Calu3 (cell line): ENCODE measurements around the gene EMC1. TPM values are rescaled to one million over a fixed set of nuclear protein-coding genes. Genes with fewer than 3 reads are reported as not detected.

Experiments
- BruUV-seq: library from RNA; stranded (reverse); fragments of 400-500 nt; replicated peaks from 2 replicates; lab custom pipeline; 2021; lab: Mats Ljungman, UMichigan
- CTCF ChIA-PET: fragments of 300-600 bp; sonication (Branson Sonifier 250); formaldehyde crosslinking; loops from one replicate; lab custom pipeline; 2022; ENCODE audit warnings: antibody characterized with exemption; lab: Charles Lee
- DNase-seq: peaks from one replicate; pipeline ENCODE4 v3.0.0; 2022
- H3K27ac Mint-ChIP-seq: one replicate; pipeline ENCODE4 v1.8.0; 2022; ENCODE audit warnings: mixed read lengths; ENCODE audit not compliant: unreplicated experiment
- H3K27me3 Mint-ChIP-seq: one replicate; pipeline ENCODE4 v1.8.0; 2022; ENCODE audit warnings: mixed read lengths; ENCODE audit not compliant: unreplicated experiment
- H3K36me3 Mint-ChIP-seq: one replicate; pipeline ENCODE4 v1.8.0; 2022; ENCODE audit warnings: mild to moderate bottlenecking, moderate library complexity, mixed read lengths; ENCODE audit not compliant: insufficient read depth, unreplicated experiment
- H3K4me1 Mint-ChIP-seq: one replicate; pipeline ENCODE4 v1.8.0; 2022; ENCODE audit warnings: mild to moderate bottlenecking, low read depth, mixed read lengths; ENCODE audit not compliant: unreplicated experiment
- H3K4me3 Mint-ChIP-seq: one replicate; pipeline ENCODE4 v1.8.0; 2022; ENCODE audit warnings: mild to moderate bottlenecking, low read depth, moderate library complexity, mixed read lengths; ENCODE audit not compliant: unreplicated experiment
- H3K9me3 Mint-ChIP-seq: one replicate; pipeline ENCODE4 v1.8.0; 2022; ENCODE audit warnings: low read depth, mixed read lengths; ENCODE audit not compliant: unreplicated experiment
- intact Hi-C: fragments of 100-400 bp; cut with micrococcal nuclease; formaldehyde crosslinking; loops from one replicate; pipeline ENCODE4 v1.10.0; 2022; ENCODE audit not compliant: unreplicated experiment
- total RNA-seq: library from RNA; stranded (reverse); gene quantifications from 2 replicates; pipeline ENCODE4 v1.2.3, GENCODE V29; 2022
- TF ChIP-seq, protein P1 (sequence below): fragments of 200-600 bp; IDR thresholded peaks from one replicate; pipeline ENCODE4 v1.8.0; 2022; ENCODE audit warnings: antibody characterized with exemption; ENCODE audit not compliant: unreplicated experiment

Gene EMC1
- total RNA-seq, 1 experiment from 2014 or later: 53.4 TPM

DNA sequence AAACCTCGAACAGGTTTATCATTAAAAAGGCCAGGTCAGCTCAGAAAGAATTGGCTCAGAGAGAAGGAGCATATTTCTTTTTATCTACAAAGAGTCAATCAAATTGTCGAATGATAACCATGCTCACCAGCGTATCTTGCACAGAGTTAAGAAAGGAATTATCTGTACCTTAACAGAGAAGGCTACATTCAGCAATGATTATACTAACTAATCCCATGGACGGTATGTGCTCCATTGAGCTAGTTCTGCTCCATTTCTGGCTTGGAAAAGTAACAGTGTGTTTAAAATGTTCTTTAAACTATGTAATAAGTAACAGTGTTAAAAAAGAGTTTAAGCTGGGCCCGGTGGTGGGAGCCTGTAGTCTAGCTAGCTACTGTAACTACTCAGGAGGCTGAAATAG, 45.5 kb downstream of the EMC1 start:
- H3K4me1 Mint-ChIP-seq: peaks cover 35% of the 10 kb centered on the region
- peaks cover 19% of the 10 kb centered on the region for H3K36me3 Mint-ChIP-seq
- DNase-seq: no peak
- BruUV-seq: no TSS peak
- H3K9me3 Mint-ChIP-seq: no peaks in the 10 kb centered on the region
- intact Hi-C loops: no loop called here
- H3K4me3 Mint-ChIP-seq: no peak overlapping the region
- H3K27me3 Mint-ChIP-seq: no peaks in the 10 kb centered on the region
- CTCF ChIA-PET: no interaction called here
- TF ChIP-seq, protein P1, sequence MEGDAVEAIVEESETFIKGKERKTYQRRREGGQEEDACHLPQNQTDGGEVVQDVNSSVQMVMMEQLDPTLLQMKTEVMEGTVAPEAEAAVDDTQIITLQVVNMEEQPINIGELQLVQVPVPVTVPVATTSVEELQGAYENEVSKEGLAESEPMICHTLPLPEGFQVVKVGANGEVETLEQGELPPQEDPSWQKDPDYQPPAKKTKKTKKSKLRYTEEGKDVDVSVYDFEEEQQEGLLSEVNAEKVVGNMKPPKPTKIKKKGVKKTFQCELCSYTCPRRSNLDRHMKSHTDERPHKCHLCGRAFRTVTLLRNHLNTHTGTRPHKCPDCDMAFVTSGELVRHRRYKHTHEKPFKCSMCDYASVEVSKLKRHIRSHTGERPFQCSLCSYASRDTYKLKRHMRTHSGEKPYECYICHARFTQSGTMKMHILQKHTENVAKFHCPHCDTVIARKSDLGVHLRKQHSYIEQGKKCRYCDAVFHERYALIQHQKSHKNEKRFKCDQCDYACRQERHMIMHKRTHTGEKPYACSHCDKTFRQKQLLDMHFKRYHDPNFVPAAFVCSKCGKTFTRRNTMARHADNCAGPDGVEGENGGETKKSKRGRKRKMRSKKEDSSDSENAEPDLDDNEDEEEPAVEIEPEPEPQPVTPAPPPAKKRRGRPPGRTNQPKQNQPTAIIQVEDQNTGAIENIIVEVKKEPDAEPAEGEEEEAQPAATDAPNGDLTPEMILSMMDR: no peak
- H3K27ac Mint-ChIP-seq: no peak overlapping the region

GRCh38 chr1:19205403-19205802, 45.9 kb downstream of the EMC1 start:
- no peak overlapping the region for H3K4me3 Mint-ChIP-seq
- no peaks in the 10 kb centered on the region for H3K27me3 Mint-ChIP-seq
- CTCF ChIA-PET: no interaction called here
- BruUV-seq: no TSS peak
- TF ChIP-seq, protein P1: no peak
- no peak for DNase-seq
- intact Hi-C loops: no loop called here
- H3K4me1 Mint-ChIP-seq: peaks cover 35% of the 10 kb centered on the region
- no peaks in the 10 kb centered on the region for H3K9me3 Mint-ChIP-seq
- peaks cover 15% of the 10 kb centered on the region for H3K36me3 Mint-ChIP-seq
- no peak overlapping the region for H3K27ac Mint-ChIP-seq

DNA sequence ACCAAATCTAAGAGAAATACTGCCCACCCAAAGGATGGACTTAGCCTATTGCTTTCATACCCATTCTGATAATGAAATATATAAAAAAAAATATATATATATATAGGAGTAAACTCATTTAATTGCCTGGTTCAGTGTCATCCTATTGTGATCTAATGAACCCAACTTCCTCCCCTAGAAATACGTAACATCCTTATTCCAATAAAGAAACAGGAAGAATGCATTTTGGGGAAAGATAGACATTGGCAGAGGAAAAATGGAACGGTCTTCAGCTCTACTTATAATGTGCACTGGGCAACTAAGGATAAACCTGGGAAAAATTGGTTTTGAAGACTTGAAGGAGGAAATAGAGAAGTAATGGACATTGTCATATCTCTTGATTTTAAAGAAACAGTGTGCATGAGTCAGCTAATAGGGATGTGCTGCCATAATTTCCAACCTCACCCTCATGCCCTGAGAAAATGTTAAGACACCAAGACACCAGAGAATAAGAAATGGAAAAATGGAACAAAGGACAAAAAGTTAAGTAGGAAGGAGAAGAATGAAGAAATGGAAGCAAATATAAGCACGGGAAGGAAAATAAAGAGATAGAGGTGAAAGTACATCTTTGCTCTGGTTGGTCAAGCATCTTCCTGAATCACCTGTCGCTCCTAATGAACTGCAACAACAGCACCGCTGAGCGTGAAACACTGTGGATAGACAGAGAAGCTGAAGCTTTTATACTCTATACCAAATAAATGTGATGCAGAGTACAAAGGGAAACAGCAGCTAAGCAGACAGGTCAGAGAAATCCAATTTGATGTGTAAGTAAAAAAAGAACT, 46.7 kb downstream of the EMC1 start:
- CTCF ChIA-PET: no interaction called here
- H3K27ac Mint-ChIP-seq: no peak overlapping the region
- intact Hi-C loops: no loop called here

DNA sequence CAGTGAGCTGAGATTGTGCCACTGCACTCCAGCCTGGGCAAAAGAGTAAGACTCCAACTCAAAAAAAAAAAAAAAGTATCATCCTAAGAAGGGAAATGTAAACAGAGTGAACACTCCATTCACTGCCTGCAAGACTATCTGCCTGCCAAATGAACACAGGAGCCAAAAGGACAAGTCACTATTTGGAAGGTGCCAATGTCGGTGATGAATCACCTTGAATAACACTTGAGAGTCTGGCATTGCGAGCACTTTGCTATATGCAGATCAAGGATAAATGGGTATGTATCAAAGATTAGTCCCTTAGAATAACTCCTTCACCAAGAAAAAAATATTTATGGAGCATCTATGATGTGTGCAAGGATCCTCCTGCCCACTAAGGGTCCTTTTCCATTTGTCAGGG, 47.9 kb downstream of the EMC1 start:
- CTCF ChIA-PET: interaction anchor here (0.6 kb wide), 1 partner anchor 390 kb away, joined by 5 read pairs; no protein-coding TSS in a partner anchor
- intact Hi-C loops: no loop called here
- TF ChIP-seq, protein P1: no peak
- Mint-ChIP-seq H3K36me3 (peaks cover 13% of the 10 kb centered on the region), H3K4me3 (no peak overlapping the region), H3K27ac (no peak overlapping the region), H3K9me3 (no peaks in the 10 kb centered on the region), H3K4me1 (peaks cover 35% of the 10 kb centered on the region), H3K27me3 (no peaks in the 10 kb centered on the region)
- DNase-seq: no peak
- BruUV-seq: no TSS peak

More for the DNA sequence above, 46.7 kb downstream of the EMC1 start:
- BruUV-seq: no TSS peak
- TF ChIP-seq, protein P1: no peak
- peaks cover 35% of the 10 kb centered on the region for H3K4me1 Mint-ChIP-seq
- no peak overlapping the region for H3K4me3 Mint-ChIP-seq
- DNase-seq: no peak
- peaks cover 8% of the 10 kb centered on the region for H3K36me3 Mint-ChIP-seq
- H3K9me3 Mint-ChIP-seq: no peaks in the 10 kb centered on the region
- no peaks in the 10 kb centered on the region for H3K27me3 Mint-ChIP-seq
